SU-DHL-6 (cell line): Measurements from ENCODE around the gene CSNK1G2.

ENCODE experiments used
- H2AFZ ChIP-seq: fragments of 200-600 bp; sonication (generic); 2 replicates; pipeline ENCODE4 v1.6.1; 2014; ENCODE audit warnings: low read depth, mild to moderate bottlenecking, moderate library complexity, mixed read lengths, antibody characterized with exemption, low read length; ENCODE audit not compliant: severe bottlenecking
- H3F3A ChIP-seq: fragments of 200-600 bp; shearing (Covaris generic); 2 replicates; pipeline ENCODE4 v1.6.0; 2016; ENCODE audit warnings: antibody characterized with exemption, mild to moderate bottlenecking; ENCODE audit not compliant: insufficient read depth
- H3K27ac ChIP-seq: fragments of 200-600 bp; sonication (generic); 2 replicates; pipeline ENCODE4 v1.5.1; 2016; ENCODE audit warnings: low read depth, mild to moderate bottlenecking, low read length, moderate library complexity, mixed read lengths
- H3K27me3 ChIP-seq: fragments of 200-600 bp; sonication (generic), shearing (Covaris generic); 2 replicates; pipeline ENCODE4 v1.6.0; 2014; ENCODE audit warnings: mild to moderate bottlenecking, low read length
- H3K36me3 ChIP-seq: fragments of 200-600 bp; sonication (generic); 2 replicates; pipeline ENCODE4 v1.6.1; 2014; ENCODE audit warnings: mild to moderate bottlenecking, low read length, mixed read lengths
- H3K4me2 ChIP-seq: fragments of 300-600, 200-600 bp; shearing (Covaris generic), sonication (generic); 2 replicates; pipeline ENCODE4 v1.6.0; 2014; ENCODE audit warnings: low read length, low read depth, mild to moderate bottlenecking; ENCODE audit not compliant: poor library complexity, severe bottlenecking
- H3K4me3 ChIP-seq: fragments of 200-600 bp; sonication (generic); 2 replicates; pipeline ENCODE4 v1.5.1; 2014; ENCODE audit warnings: antibody characterized with exemption, low read length, mild to moderate bottlenecking, mixed read lengths; ENCODE audit not compliant: insufficient read depth, poor library complexity, severe bottlenecking
- H3K79me2 ChIP-seq: fragments of 200-600 bp; sonication (generic); 2 replicates; pipeline ENCODE4 v1.6.1; 2014; ENCODE audit warnings: mild to moderate bottlenecking, low read length, moderate library complexity; ENCODE audit not compliant: insufficient read depth
- H3K9ac ChIP-seq: fragments of 200-600 bp; sonication (generic); 2 replicates; pipeline ENCODE4 v1.7.0; 2014; ENCODE audit warnings: mild to moderate bottlenecking, low read length
- H3K9me2 ChIP-seq: fragments of 200-600 bp; sonication (generic); replicated peaks from 2 replicates; pipeline ENCODE4 v1.6.1; 2014; ENCODE audit warnings: low read length; ENCODE audit not compliant: insufficient read depth
- H3K9me3 ChIP-seq: fragments of 200-600 bp; sonication (generic); 2 replicates; pipeline ENCODE4 v1.6.1; 2014; ENCODE audit warnings: low read length, mixed read lengths; ENCODE audit not compliant: insufficient read depth
- H4K20me1 ChIP-seq: fragments of 200-600 bp; sonication (generic); 2 replicates; pipeline ENCODE4 v1.6.1; 2014; ENCODE audit warnings: low read depth, mild to moderate bottlenecking, antibody characterized with exemption, low read length, moderate library complexity, mixed read lengths
- CTCF ChIP-seq: fragments of 200-600 bp; sonication (generic); IDR thresholded peaks from one replicate; pipeline ENCODE4 v1.5.1; 2017; ENCODE audit warnings: antibody characterized with exemption, mild to moderate bottlenecking, low read length, moderate library complexity; ENCODE audit not compliant: insufficient read depth, poor library complexity, severe bottlenecking
- EZH2phosphoT487 ChIP-seq: fragments of 200-600 bp; sonication (generic), shearing (Covaris generic); conservative IDR thresholded peaks from 2 replicates; pipeline ENCODE4 v1.6.1; 2018; ENCODE audit warnings: mild to moderate bottlenecking, antibody characterized with exemption, low read length, moderate library complexity, mixed read lengths

Gene CSNK1G2

GRCh38 chr19:1917926-1918325 is 23.0 kb upstream of the CSNK1G2 start:
- no peak for TF ChIP-seq CTCF
- TF ChIP-seq EZH2phosphoT487: no peak
- no peaks in the 10 kb centered on the region for H3K9me2 ChIP-seq
- H3K4me3 ChIP-seq: no peak overlapping the region
- no peak overlapping the region for H3K4me2 ChIP-seq
- no peaks in the 10 kb centered on the region for H3K27me3 ChIP-seq
- H3K27ac ChIP-seq: no peak overlapping the region
- peaks cover 8% of the 10 kb centered on the region for H3K79me2 ChIP-seq
- H3K9ac ChIP-seq: no peak overlapping the region
- no peak overlapping the region for H2AFZ ChIP-seq
- H4K20me1 ChIP-seq: no peaks in the 10 kb centered on the region
- H3K36me3 ChIP-seq: no peaks in the 10 kb centered on the region
- no peaks in the 10 kb centered on the region for H3F3A ChIP-seq
- no peaks in the 10 kb centered on the region for H3K9me3 ChIP-seq

- H3K9ac ChIP-seq: no peak overlapping the region
- TF ChIP-seq CTCF (no peak), EZH2phosphoT487 (no peak)
- H3K9me2 ChIP-seq: no peaks in the 10 kb centered on the region
- H3K27me3 ChIP-seq: no peaks in the 10 kb centered on the region
- 0 out of 2 replicates have a peak, but pooled peaks cover under 1% of the 10 kb centered on the region for H3K79me2 ChIP-seq
- H3K27ac ChIP-seq: no peak overlapping the region
- H3K9me3 ChIP-seq: no peaks in the 10 kb centered on the region
- no peaks in the 10 kb centered on the region for H3K36me3 ChIP-seq
- H3K4me2 ChIP-seq: no peak overlapping the region
- no peak overlapping the region for H3K4me3 ChIP-seq
- no peak overlapping the region for H2AFZ ChIP-seq
- H3F3A ChIP-seq: no peaks in the 10 kb centered on the region
- H4K20me1 ChIP-seq: no peaks in the 10 kb centered on the region
These were observed 22.0 kb upstream of the CSNK1G2 start for GRCh38 chr19:1918975-1919374.

- no peaks in the 10 kb centered on the region for H3K9me3 ChIP-seq
- no peaks in the 10 kb centered on the region for H3K9me2 ChIP-seq
- no peaks in the 10 kb centered on the region for H3K79me2 ChIP-seq
- no peak overlapping the region for H2AFZ ChIP-seq
- no peaks in the 10 kb centered on the region for H3F3A ChIP-seq
- H3K36me3 ChIP-seq: no peaks in the 10 kb centered on the region
- no peak overlapping the region for H3K4me3 ChIP-seq
- H3K4me2 ChIP-seq: no peak overlapping the region
- H4K20me1 ChIP-seq: no peaks in the 10 kb centered on the region
- H3K9ac ChIP-seq: no peak overlapping the region
- no peaks in the 10 kb centered on the region for H3K27me3 ChIP-seq
- no peak for TF ChIP-seq EZH2phosphoT487
- H3K27ac ChIP-seq: no peak overlapping the region
These were observed 20.3 kb upstream of the CSNK1G2 start for GRCh38 chr19:1920644-1921043.

GRCh38 chr19:1921326-1921725 is 19.6 kb upstream of the CSNK1G2 start:
- Histone ChIP-seq H3K4me2 (no peak overlapping the region), H3K79me2 (no peaks in the 10 kb centered on the region), H3K9me2 (no peaks in the 10 kb centered on the region), H3K9ac (no peak overlapping the region), H3K27ac (no peak overlapping the region), H4K20me1 (no peaks in the 10 kb centered on the region), H3K27me3 (no peaks in the 10 kb centered on the region), H3K36me3 (no peaks in the 10 kb centered on the region), H2AFZ (no peak overlapping the region), H3K9me3 (no peaks in the 10 kb centered on the region), H3F3A (no peaks in the 10 kb centered on the region), H3K4me3 (no peak overlapping the region)
- no peak for TF ChIP-seq CTCF
- no peak for TF ChIP-seq EZH2phosphoT487
